Measurements from ENCODE around the gene ARID5A.
"Not testable (repeated sequence)": the region's sequence is repeated elsewhere in the genome, so short reads cannot be mapped to it uniquely, and the experiment has no call there.

ARID5A gene

GRCh38 chr2:96536445-96537065 lies at the start of gene ARID5A:
Gene ARID5A, plus strand, starts transcription at chr2:96536752. Its CDS starts 75 bp downstream, at chr2:96536827.
- DNase-seq (ENCODE audit: low spot score) = peak; percentile 83

GRCh38 chr2:96489261-96489660 lies 47.3 kb upstream of the ARID5A start:
- DNase-seq (ENCODE audit: low spot score) = no peak

- DNase-seq (ENCODE audit: low spot score) = no peak
Measured at GRCh38 chr2:96489663-96490062, 46.9 kb upstream of the ARID5A start.

- no peak for DNase-seq (ENCODE audit: low spot score)
Measured at GRCh38 chr2:96491860-96492497, 44.6 kb upstream of the ARID5A start.

GRCh38 chr2:96493072-96493471 lies 43.5 kb upstream of the ARID5A start:
- no peak for DNase-seq (ENCODE audit: low spot score)

GRCh38 chr2:96494188-96494587 lies 42.4 kb upstream of the ARID5A start:
- DNase-seq (ENCODE audit: low spot score) = no peak

GRCh38 chr2:96495982-96496629 lies 40.4 kb upstream of the ARID5A start:
- DNase-seq (ENCODE audit: low spot score) = no peak

- no peak for DNase-seq (ENCODE audit: low spot score)
Measured at GRCh38 chr2:96498021-96498431, 38.5 kb upstream of the ARID5A start.

GRCh38 chr2:96498611-96499010 lies 37.9 kb upstream of the ARID5A start:
- DNase-seq (ENCODE audit: low spot score) = not testable (repeated sequence)

- DNase-seq (ENCODE audit: low spot score) = no peak
Measured at GRCh38 chr2:96499061-96499960, 37.2 kb upstream of the ARID5A start.

- no peak for DNase-seq (ENCODE audit: low spot score)
Measured at GRCh38 chr2:96500385-96501066, 36.0 kb upstream of the ARID5A start.

- no peak for DNase-seq (ENCODE audit: low spot score)
Measured at GRCh38 chr2:96501471-96501874, 35.1 kb upstream of the ARID5A start.

GRCh38 chr2:96501886-96502810 lies 34.4 kb upstream of the ARID5A start:
- no peak for DNase-seq (ENCODE audit: low spot score)

- no peak for DNase-seq (ENCODE audit: low spot score)
Measured at GRCh38 chr2:96502891-96503636, 33.5 kb upstream of the ARID5A start.

GRCh38 chr2:96503637-96504243 lies 32.8 kb upstream of the ARID5A start:
- DNase-seq (ENCODE audit: low spot score) = no peak

- DNase-seq (ENCODE audit: low spot score) = no peak
Measured at GRCh38 chr2:96505231-96505889, 31.2 kb upstream of the ARID5A start, which contains the start of gene NEURL3. Gene NEURL3, minus strand, starts transcription at chr2:96505357. Its CDS starts 71 bp downstream, at chr2:96505286.

- DNase-seq (ENCODE audit: low spot score) = no peak
Measured at GRCh38 chr2:96506016-96506906, 30.3 kb upstream of the ARID5A start.

GRCh38 chr2:96506907-96507240 lies 29.7 kb upstream of the ARID5A start:
- DNase-seq (ENCODE audit: low spot score) = no peak
